Thyroid gland (tissue), 4 donors: ENCODE results near the gene UNC13D. TPM values are rescaled to one million over a fixed set of nuclear protein-coding genes. Genes with fewer than 3 reads are reported as not detected.
"Not testable (repeated sequence)": the region's sequence is repeated elsewhere in the genome, so short reads cannot be mapped to it uniquely, and the experiment has no call there.

Experiments
- DNase-seq, 2 donors: peaks; one replicate each; pipeline ENCODE4 v3.0.0-alpha.2; 2019
- H3K27ac ChIP-seq, 3 donors: fragments of 200-600 bp; sonication (generic); 1 replicate in 2 of 3; 2 replicates in 1 of 3; pipeline ENCODE4 v1.5.1; 2016 to 2019; ENCODE audit warnings: mild to moderate bottlenecking in 1 of 3, moderate library complexity in 1 of 3
- H3K27me3 ChIP-seq: fragments of 200-600 bp; sonication (generic); one replicate; pipeline ENCODE4 v1.5.1; 2019
- H3K36me3 ChIP-seq, 2 donors: fragments of 200-600 bp; sonication (generic); one replicate each; pipeline ENCODE4 v1.5.1; 2016 to 2019
- H3K4me1 ChIP-seq, 2 donors: fragments of 200-600 bp; sonication (generic); one replicate each; pipeline ENCODE4 v1.5.1; 2017 to 2019
- H3K4me3 ChIP-seq, 3 donors: fragments of 200-600 bp; sonication (generic); replicated peaks in 1 of 3; 1 replicate in 2 of 3; 2 replicates in 1 of 3; pipeline ENCODE4 v1.5.1; 2016; ENCODE audit warnings: mild to moderate bottlenecking in 1 of 3
- H3K9me3 ChIP-seq: fragments of 200-600 bp; sonication (generic); one replicate; pipeline ENCODE4 v1.5.1; 2017
- POLR2A ChIP-seq, 2 donors: fragments of 450-650 bp; IDR thresholded peaks; one replicate each; pipeline ENCODE4 v1.6.1; 2017; ENCODE audit warnings: antibody characterized with exemption in 2 of 2, mild to moderate bottlenecking in 2 of 2, moderate library complexity in 1 of 2
- WGBS, 2 donors: methylation state at CpG; one replicate each; pipeline ENCODE4 v1.1.5; 2017; 5-methylcytosine and 5-hydroxymethylcytosine counted together
- intact Hi-C: fragments of 100-400 bp; cut with DNase I; formaldehyde crosslinking; loops from one replicate; pipeline ENCODE4 v1.15.1; 2023
- total RNA-seq, 4 donors: library from RNA; depleted of rRNA; stranded (reverse); fragments of >200 nt; gene quantifications; one replicate each; pipeline ENCODE4 v1.2.3, GENCODE V29; 2016
- TF ChIP-seq, protein P1 (sequence below), 6 experiments: fragments of 200-600 bp in 3 of 6; fragments of 450-650 bp in 3 of 6; sonication (generic) in 3 of 6; IDR thresholded peaks; one replicate each; pipeline ENCODE4 v1.5.1; 2016 to 2019; ENCODE audit warnings: antibody characterized with exemption in 6 of 6, mild to moderate bottlenecking in 2 of 6, inconsistent platforms in 1 of 6, moderate library complexity in 1 of 6

The UNC13D gene
- total RNA-seq, 4 donors from 2014 or later: 4.0 to 8.1 (median 5.2) TPM

DNA sequence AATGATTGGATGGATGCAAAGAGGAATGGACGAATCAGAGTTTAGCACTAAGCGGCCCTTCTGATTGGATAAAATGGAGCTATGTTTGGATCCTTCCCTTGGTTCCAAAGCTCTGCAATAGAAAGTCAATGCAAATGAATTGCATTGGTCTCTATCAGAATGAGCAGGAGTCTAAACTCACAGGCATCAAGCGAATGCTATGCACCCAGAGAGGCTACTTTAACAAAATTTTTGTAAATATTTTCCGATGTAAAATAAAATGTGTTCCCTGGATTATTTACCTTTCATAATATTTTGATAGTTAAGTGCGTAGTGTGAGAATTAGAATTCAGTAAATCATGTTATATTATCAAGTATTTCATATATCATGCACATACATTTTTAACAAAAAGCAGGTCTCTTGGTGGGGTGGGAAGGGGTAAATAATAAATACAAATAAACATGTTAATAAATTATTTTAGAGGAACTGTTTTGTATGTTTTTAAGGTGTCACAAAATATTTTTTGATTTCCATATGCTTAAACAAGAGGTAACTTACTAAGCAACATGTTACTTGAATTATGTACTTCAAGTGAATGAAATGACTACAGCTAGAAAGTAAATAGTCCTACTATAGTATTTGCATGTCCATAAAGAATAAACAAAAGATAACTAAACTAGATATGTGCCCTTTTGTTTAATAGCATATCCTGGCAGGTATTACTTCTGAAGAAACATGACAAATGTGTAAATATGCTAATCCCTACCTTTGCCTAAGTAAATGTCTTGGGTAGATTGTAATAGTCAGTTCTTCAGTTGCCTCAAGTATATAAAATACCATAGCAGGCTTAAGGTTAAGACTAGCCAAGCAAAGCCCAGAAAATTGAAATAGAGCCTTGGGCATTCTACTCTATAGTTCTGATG, 64.0 kb downstream of the UNC13D start:
- peaks cover 12 to 16% of the 10 kb centered on the region in 2 donors for H3K36me3 ChIP-seq
- H3K9me3 ChIP-seq: no peaks in the 10 kb centered on the region
- intact Hi-C loops: no loop called here
- 21 to 22% methylated on average over 5 of the region's 5 CpGs for WGBS, 2 donors
- DNase-seq: no peak
- no peak overlapping the region for H3K4me3 ChIP-seq
- TF ChIP-seq, protein P1, sequence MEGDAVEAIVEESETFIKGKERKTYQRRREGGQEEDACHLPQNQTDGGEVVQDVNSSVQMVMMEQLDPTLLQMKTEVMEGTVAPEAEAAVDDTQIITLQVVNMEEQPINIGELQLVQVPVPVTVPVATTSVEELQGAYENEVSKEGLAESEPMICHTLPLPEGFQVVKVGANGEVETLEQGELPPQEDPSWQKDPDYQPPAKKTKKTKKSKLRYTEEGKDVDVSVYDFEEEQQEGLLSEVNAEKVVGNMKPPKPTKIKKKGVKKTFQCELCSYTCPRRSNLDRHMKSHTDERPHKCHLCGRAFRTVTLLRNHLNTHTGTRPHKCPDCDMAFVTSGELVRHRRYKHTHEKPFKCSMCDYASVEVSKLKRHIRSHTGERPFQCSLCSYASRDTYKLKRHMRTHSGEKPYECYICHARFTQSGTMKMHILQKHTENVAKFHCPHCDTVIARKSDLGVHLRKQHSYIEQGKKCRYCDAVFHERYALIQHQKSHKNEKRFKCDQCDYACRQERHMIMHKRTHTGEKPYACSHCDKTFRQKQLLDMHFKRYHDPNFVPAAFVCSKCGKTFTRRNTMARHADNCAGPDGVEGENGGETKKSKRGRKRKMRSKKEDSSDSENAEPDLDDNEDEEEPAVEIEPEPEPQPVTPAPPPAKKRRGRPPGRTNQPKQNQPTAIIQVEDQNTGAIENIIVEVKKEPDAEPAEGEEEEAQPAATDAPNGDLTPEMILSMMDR (IDR thresholded peaks at IDR 0.05): no peak
- no peak for TF ChIP-seq POLR2A (IDR thresholded peaks at IDR 0.05)
- H3K27me3 ChIP-seq: no peaks in the 10 kb centered on the region
- H3K27ac ChIP-seq: peak overlapping the region in 2 of 3 donors; percentile 62 to 99
- peaks cover 33 to 39% of the 10 kb centered on the region in 2 donors for H3K4me1 ChIP-seq

DNA sequence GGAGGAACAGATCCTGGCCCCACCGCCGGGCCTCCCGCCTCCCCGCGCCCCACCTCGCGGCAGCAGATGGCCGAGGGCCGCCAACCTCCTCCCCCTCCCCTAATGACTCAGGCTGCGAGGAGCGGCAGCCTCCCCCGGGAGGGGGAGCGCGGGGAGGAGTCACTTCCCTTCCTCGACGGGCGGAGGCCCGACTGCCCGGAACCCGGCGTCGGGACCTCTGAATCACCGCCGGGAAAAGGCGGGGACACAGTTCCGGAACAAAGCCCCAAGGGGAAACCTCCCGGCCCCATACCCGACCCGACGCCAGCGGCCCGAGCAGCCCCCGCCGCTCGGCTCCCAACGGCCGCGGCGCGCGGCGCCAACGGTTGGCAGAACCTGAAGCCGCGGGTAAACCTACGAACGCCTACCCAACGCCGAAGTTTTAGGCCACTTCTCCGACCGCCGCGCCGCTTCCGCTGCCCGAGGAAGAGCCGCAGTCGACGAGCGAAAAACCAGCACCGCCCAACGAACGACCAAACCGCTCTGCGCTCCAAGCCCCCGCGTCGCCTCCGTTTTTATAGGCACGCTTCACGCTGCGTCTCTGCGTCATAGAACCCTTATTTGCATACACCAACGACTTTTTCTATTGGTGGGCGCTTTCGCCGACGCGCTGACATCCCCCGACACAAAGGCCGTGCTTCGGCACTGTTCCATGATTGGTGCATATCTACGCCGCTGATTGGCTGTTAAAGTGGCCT, 64.8 kb downstream of the UNC13D start:
- Histone ChIP-seq H3K36me3 (peaks cover 12 to 16% of the 10 kb centered on the region in 2 donors), H3K27ac (peak overlapping the region; percentile 94 to 99 (median 97)), H3K4me1 (peaks cover 33 to 41% of the 10 kb centered on the region in 2 donors), H3K27me3 (no peaks in the 10 kb centered on the region), H3K4me3 (peak overlapping the region; percentile 63 to 96 (median 91)), H3K9me3 (no peaks in the 10 kb centered on the region)
- intact Hi-C loops: no loop called here
- TF ChIP-seq, protein P1 (IDR thresholded peaks at IDR 0.05): peak in 1 of 6 experiments; percentile 18
- TF ChIP-seq POLR2A (IDR thresholded peaks at IDR 0.05): peak; percentile 100
- WGBS, 2 donors: 0 to 1% methylated on average over 17 to 25 of the region's 84 CpGs
- peak; percentile 97 to 98 for DNase-seq

DNA sequence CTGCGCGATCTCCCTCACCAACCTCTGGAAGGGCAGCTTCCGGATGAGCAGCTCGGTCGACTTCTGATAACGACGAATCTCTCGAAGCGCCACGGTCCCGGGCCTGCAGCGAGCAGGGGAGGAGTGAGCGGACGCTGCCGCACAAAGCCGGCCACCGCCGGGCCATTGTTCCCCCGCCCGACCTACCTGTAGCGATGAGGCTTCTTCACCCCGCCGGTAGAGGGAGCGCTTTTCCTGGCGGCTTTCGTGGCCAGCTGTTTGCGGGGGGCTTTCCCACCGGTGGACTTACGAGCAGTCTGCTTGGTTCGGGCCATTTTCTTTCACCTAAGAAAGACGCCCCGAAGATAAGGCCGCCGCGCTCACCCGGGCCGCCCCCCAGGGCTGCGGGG, 65.3 kb downstream of the UNC13D start:
- 0 to 7% methylated on average over 5 to 12 of the region's 38 CpGs for WGBS, 2 donors
- intact Hi-C loops: no loop called here
- peaks cover 12 to 16% of the 10 kb centered on the region in 2 donors for H3K36me3 ChIP-seq

DNA sequence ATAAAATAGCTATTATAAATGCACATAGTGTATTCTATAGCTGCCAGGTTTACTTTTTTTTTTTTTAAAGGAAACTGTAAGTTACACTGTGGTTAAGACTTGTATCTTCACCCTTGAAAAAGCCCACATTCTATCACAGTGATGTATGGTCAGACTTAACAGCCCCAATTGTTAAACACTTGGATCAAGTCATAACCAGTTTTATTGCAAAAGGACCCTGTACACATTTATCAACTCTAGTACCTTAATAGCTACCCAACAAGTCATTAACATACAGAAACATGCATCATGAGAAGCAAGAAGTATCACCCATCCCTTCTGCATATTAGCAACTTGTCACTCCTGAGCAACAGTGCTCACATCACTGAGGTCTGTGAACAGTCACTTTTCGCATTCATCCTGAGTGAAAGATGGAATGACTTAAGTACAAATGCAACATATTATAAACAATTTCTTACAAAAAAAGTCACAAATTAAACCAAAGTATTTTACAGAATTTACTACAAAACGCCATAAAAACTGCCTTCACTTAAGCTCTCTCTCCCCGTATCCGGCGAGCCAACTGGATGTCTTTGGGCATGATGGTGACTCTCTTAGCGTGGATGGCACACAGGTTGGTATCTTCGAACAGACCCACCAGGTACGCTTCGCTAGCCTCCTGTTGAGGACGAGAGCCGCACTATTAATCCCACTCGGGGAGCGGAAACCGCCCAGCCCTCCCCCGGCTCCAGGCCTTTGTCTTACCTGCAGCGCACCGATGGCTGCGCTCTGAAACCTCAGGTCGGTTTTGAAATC, 65.9 kb downstream of the UNC13D start:
- H3K9me3 ChIP-seq, DNase-seq, intact Hi-C loops, H3K27me3 ChIP-seq: not testable (repeated sequence)
- peaks cover 12 to 16% of the 10 kb centered on the region in 2 donors for H3K36me3 ChIP-seq
- WGBS, 2 donors: 2% methylated on average over 11 to 12 of the region's 19 CpGs
- H3K4me3 ChIP-seq: peak overlapping the region; percentile 63 to 96 (median 91)
- H3K4me1 ChIP-seq: peaks cover 24 to 32% of the 10 kb centered on the region in 2 donors
- peak overlapping the region; percentile 94 to 99 (median 97) for H3K27ac ChIP-seq

More for the DNA sequence above, 65.3 kb downstream of the UNC13D start:
- H3K4me1 ChIP-seq: peaks cover 28 to 38% of the 10 kb centered on the region in 2 donors
- H3K9me3 ChIP-seq: no peaks in the 10 kb centered on the region
- TF ChIP-seq, protein P1 (IDR thresholded peaks at IDR 0.05): peak in 4 of 6 experiments; percentile 25 to 41 (median 35)
- TF ChIP-seq POLR2A (IDR thresholded peaks at IDR 0.05): no peak
- H3K27me3 ChIP-seq: no peaks in the 10 kb centered on the region
- peak overlapping the region; percentile 94 to 99 (median 97) for H3K27ac ChIP-seq
- peak overlapping the region; percentile 63 to 96 (median 91) for H3K4me3 ChIP-seq
- DNase-seq: peak in 1 of 2 donors; percentile 25
